ENCODE measurements around the gene TTLL5. TPM values are rescaled to one million over a fixed set of nuclear protein-coding genes. Genes with fewer than 3 reads are reported as not detected.

TTLL5 gene
- polyA plus RNA-seq, 1 of the 3 experiments (the other 2 are of a cell fraction) = 9.6 TPM

DNA sequence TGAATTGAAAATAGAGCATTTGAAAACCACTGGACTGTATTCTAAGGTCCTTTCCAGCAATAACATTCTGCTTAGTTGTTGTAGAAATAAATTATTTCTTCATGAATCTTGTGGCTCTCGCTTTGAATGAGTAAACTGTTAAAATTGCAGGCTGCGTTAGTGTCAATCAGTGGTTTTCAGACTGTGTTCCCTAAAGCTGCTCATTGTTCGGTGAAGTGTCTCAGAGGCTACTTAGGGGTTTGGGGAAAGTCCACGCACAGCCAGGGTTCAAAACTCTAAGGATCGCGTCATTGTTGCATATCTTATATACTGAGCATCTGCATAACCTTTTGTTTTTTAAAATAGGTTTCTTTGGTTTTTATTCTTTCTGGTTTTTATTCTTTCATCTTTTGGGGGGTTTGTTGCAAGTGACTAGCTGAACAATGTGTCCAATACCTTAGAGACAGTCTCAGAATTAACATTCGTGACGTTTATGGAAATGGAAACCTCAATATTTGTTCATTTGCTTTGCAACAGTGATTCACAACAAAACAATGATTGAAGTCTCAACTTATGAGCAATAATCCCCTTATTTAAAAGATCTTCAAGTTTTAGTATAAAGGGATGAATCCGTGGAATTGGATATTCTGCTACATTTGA lies 108.1 kb downstream of the TTLL5 start:
- WGBS (ENCODE audit: low lambda C conversion rate) = 85% methylated on average over 9 of the region's 9 CpGs
- Histone ChIP-seq H3K4me1 (ENCODE audit: control insufficient read depth in 1 of 2, insufficient read depth in 2 of 2, low read depth in 1 of 2, low read length in 1 of 2) (no peaks in the 10 kb centered on the region), H3K27ac (ENCODE audit: low read depth in 2 of 2, low read length in 1 of 2) (no peak overlapping the region), H3K4me2 (no peak overlapping the region), H3F3A (replicated peaks; ENCODE audit: insufficient read depth) (no peaks in the 10 kb centered on the region), H3K9me2 (no peaks in the 10 kb centered on the region), H3K36me3 (replicated peaks in 1 of 2; ENCODE audit: control insufficient read depth in 1 of 2, insufficient read depth in 2 of 2, low read length in 1 of 2) (peaks cover 14 to 22% of the 10 kb centered on the region in 2 experiments), H3K27me3 (ENCODE audit: insufficient read depth) (no peaks in the 10 kb centered on the region), H3K9ac (no peak overlapping the region), H4K20me1 (ENCODE audit: insufficient read depth) (no peaks in the 10 kb centered on the region), H3K79me2 (ENCODE audit: insufficient read depth) (no peaks in the 10 kb centered on the region), H2AFZ (ENCODE audit: low read depth) (no peak overlapping the region), H3K9me3 (no peaks in the 10 kb centered on the region), H3K4me3 (ENCODE audit: low read depth in 2 of 2, low read length in 1 of 2) (no peak overlapping the region)
- CTCF ChIA-PET = interaction anchor here (0.5 to 1.9 kb wide), 3 partner anchors 60 to 955 kb away, joined by 3 to 6 read pairs (median 3); no protein-coding TSS in a partner anchor
- no peak for DNase-seq
- POLR2A ChIA-PET = no interaction called here
- TF ChIP-seq SMC3 (IDR thresholded peaks at IDR 0.05; ENCODE audit: low read depth, low read length) = no peak
- TF ChIP-seq, protein P1, sequence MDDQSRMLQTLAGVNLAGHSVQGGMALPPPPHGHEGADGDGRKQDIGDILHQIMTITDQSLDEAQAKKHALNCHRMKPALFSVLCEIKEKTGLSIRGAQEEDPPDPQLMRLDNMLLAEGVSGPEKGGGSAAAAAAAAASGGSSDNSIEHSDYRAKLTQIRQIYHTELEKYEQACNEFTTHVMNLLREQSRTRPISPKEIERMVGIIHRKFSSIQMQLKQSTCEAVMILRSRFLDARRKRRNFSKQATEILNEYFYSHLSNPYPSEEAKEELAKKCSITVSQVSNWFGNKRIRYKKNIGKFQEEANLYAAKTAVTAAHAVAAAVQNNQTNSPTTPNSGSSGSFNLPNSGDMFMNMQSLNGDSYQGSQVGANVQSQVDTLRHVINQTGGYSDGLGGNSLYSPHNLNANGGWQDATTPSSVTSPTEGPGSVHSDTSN (IDR thresholded peaks at IDR 0.05) = no peak
- TF ChIP-seq RXRA (IDR thresholded peaks at IDR 0.05; ENCODE audit: borderline replicate concordance, low read depth) = no peak
- no peak for TF ChIP-seq TEAD4 (IDR thresholded peaks at IDR 0.05; ENCODE audit: borderline replicate concordance, insufficient read depth)
- TF ChIP-seq NRF1 (IDR thresholded peaks at IDR 0.05; ENCODE audit: low read depth, low read length) = no peak
- no peak for TF ChIP-seq NFIC (IDR thresholded peaks at IDR 0.05; ENCODE audit: borderline replicate concordance)
- no peak for TF ChIP-seq ELF1 (IDR thresholded peaks at IDR 0.05)
- no peak for TF ChIP-seq GABPA (IDR thresholded peaks at IDR 0.05; ENCODE audit: low read depth)
- TF ChIP-seq YY1 (IDR thresholded peaks at IDR 0.05; ENCODE audit: low read depth) = no peak
- TF ChIP-seq, protein P2, sequence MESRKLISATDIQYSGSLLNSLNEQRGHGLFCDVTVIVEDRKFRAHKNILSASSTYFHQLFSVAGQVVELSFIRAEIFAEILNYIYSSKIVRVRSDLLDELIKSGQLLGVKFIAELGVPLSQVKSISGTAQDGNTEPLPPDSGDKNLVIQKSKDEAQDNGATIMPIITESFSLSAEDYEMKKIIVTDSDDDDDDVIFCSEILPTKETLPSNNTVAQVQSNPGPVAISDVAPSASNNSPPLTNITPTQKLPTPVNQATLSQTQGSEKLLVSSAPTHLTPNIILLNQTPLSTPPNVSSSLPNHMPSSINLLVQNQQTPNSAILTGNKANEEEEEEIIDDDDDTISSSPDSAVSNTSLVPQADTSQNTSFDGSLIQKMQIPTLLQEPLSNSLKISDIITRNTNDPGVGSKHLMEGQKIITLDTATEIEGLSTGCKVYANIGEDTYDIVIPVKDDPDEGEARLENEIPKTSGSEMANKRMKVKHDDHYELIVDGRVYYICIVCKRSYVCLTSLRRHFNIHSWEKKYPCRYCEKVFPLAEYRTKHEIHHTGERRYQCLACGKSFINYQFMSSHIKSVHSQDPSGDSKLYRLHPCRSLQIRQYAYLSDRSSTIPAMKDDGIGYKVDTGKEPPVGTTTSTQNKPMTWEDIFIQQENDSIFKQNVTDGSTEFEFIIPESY (IDR thresholded peaks at IDR 0.05; ENCODE audit: borderline replicate concordance, low read depth) = no peak
- TF ChIP-seq MXI1 (IDR thresholded peaks at IDR 0.05; ENCODE audit: low read depth, low read length) = no peak
- TF ChIP-seq, protein P3, sequence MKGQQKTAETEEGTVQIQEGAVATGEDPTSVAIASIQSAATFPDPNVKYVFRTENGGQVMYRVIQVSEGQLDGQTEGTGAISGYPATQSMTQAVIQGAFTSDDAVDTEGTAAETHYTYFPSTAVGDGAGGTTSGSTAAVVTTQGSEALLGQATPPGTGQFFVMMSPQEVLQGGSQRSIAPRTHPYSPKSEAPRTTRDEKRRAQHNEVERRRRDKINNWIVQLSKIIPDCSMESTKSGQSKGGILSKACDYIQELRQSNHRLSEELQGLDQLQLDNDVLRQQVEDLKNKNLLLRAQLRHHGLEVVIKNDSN (IDR thresholded peaks at IDR 0.05; ENCODE audit: borderline replicate concordance, low read depth) = no peak
- no peak for TF ChIP-seq TAF1 (IDR thresholded peaks at IDR 0.05; ENCODE audit: borderline replicate concordance, low read depth, low read length)
- no peak for TF ChIP-seq GATA2 (CRISPR knock-in tag; IDR thresholded peaks at IDR 0.05)
- TF ChIP-seq EP300 (IDR thresholded peaks at IDR 0.05; ENCODE audit: borderline replicate concordance in 1 of 2, low read depth in 1 of 2, low read length in 1 of 2) = no peak
- TF ChIP-seq, protein P4, sequence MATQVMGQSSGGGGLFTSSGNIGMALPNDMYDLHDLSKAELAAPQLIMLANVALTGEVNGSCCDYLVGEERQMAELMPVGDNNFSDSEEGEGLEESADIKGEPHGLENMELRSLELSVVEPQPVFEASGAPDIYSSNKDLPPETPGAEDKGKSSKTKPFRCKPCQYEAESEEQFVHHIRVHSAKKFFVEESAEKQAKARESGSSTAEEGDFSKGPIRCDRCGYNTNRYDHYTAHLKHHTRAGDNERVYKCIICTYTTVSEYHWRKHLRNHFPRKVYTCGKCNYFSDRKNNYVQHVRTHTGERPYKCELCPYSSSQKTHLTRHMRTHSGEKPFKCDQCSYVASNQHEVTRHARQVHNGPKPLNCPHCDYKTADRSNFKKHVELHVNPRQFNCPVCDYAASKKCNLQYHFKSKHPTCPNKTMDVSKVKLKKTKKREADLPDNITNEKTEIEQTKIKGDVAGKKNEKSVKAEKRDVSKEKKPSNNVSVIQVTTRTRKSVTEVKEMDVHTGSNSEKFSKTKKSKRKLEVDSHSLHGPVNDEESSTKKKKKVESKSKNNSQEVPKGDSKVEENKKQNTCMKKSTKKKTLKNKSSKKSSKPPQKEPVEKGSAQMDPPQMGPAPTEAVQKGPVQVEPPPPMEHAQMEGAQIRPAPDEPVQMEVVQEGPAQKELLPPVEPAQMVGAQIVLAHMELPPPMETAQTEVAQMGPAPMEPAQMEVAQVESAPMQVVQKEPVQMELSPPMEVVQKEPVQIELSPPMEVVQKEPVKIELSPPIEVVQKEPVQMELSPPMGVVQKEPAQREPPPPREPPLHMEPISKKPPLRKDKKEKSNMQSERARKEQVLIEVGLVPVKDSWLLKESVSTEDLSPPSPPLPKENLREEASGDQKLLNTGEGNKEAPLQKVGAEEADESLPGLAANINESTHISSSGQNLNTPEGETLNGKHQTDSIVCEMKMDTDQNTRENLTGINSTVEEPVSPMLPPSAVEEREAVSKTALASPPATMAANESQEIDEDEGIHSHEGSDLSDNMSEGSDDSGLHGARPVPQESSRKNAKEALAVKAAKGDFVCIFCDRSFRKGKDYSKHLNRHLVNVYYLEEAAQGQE (IDR thresholded peaks at IDR 0.05; ENCODE audit: low read depth, low read length) = no peak
- TF ChIP-seq EZH2phosphoT487 (IDR thresholded peaks at IDR 0.05; ENCODE audit: borderline replicate concordance, low read depth) = no peak

Data from SK-N-SH (cell line).